K562 (cell line): ENCODE data around the gene LY6G5B. TPM values are rescaled to one million over a fixed set of nuclear protein-coding genes. Genes with fewer than 3 reads are reported as not detected.
A peak's percentile ranks its signal among the peaks of the same experiment; 100 is the strongest.

Experiments used
- BCLAF1 ChIP-seq, 2 experiments: fragments of 450-650 bp in 1 of 2; IDR thresholded peaks; 2 replicates each; pipeline ENCODE4 v1.6.1; 2011 to 2017; ENCODE audit warnings: low read depth in 2 of 2, antibody characterized with exemption in 1 of 2, borderline replicate concordance in 1 of 2, low read length in 1 of 2, mild to moderate bottlenecking in 1 of 2, mixed read lengths in 1 of 2; ENCODE audit not compliant: control insufficient read depth in 1 of 2
- CAMTA2 ChIP-seq: fragments of 250-450 bp; sonication (Bioruptor Pico); conservative IDR thresholded peaks from 2 replicates; pipeline ENCODE4 v1.5.1; 2022
- E2F3 ChIP-seq: fragments of 250-450 bp; sonication (Bioruptor Pico); IDR thresholded peaks from 2 replicates; pipeline ENCODE4 v1.4.0; 2020; ENCODE audit warnings: mild to moderate bottlenecking
- GATAD2B ChIP-seq: fragments of 450-650 bp; IDR thresholded peaks from 2 replicates; pipeline ENCODE4 v1.6.1; 2017; ENCODE audit warnings: mild to moderate bottlenecking, borderline replicate concordance
- HIVEP1 ChIP-seq: fragments of 250-450 bp; sonication (Bioruptor Pico); IDR thresholded peaks from 2 replicates; pipeline ENCODE4 v1.4.0; 2020; ENCODE audit warnings: mild to moderate bottlenecking
- MAZ ChIP-seq, 2 experiments: fragments of 450-650 bp in 1 of 2; sonication (generic) in 1 of 2; formaldehyde crosslinking; IDR thresholded peaks in 1 of 2; conservative IDR thresholded peaks in 1 of 2; 2 replicates each; pipeline versions ENCODE4 v1.4.0 to v1.5.0; 2020; ENCODE audit warnings: mild to moderate bottlenecking in 1 of 2, missing genetic modification reagents in 1 of 2
- MCM2 ChIP-seq: fragments of 450-650 bp; IDR thresholded peaks from 2 replicates; pipeline ENCODE4 v1.6.1; 2017; ENCODE audit warnings: low read depth, mild to moderate bottlenecking
- NCOA6 ChIP-seq: fragments of 450-650 bp; IDR thresholded peaks from 2 replicates; pipeline ENCODE4 v1.6.1; 2017; ENCODE audit warnings: mild to moderate bottlenecking
- SETDB1 ChIP-seq: IDR thresholded peaks from one replicate; pipeline ENCODE4 v1.6.1; 2012; ENCODE audit warnings: low read length, control low read depth, inconsistent platforms
- SMAD4 ChIP-seq: fragments of 250-450 bp; sonication (Bioruptor Pico); conservative IDR thresholded peaks from 2 replicates; pipeline ENCODE4 v1.8.0; 2021; ENCODE audit warnings: inconsistent platforms, mild to moderate bottlenecking, moderate library complexity
- SUPT5H ChIP-seq: fragments of 450-650 bp; IDR thresholded peaks from 2 replicates; pipeline ENCODE4 v1.6.1; 2016
- WHSC1 ChIP-seq: IDR thresholded peaks from one replicate; pipeline ENCODE4 v1.6.1; 2012; ENCODE audit warnings: low read length, control low read depth, inconsistent platforms
- ZBTB12 ChIP-seq: fragments of 250-450 bp; sonication (Bioruptor Pico); IDR thresholded peaks from 2 replicates; pipeline ENCODE4 v1.4.0; 2020
- ZC3H4 ChIP-seq: sonication (generic); formaldehyde crosslinking; IDR thresholded peaks from 2 replicates; pipeline ENCODE4 v1.9.0; 2021; ENCODE audit warnings: missing genetic modification reagents, borderline replicate concordance
- ZNF121 ChIP-seq: sonication (generic); formaldehyde crosslinking; conservative IDR thresholded peaks from 2 replicates; pipeline ENCODE4 v1.8.0; 2022; ENCODE audit warnings: missing genetic modification reagents
- ZNF165 ChIP-seq: fragments of 250-450 bp; sonication (Bioruptor Pico); IDR thresholded peaks from 2 replicates; pipeline ENCODE4 v1.4.0; 2020; ENCODE audit warnings: borderline replicate concordance
- ZNF584 ChIP-seq: fragments of 200-800 bp; sonication (Bioruptor generic); IDR thresholded peaks from 2 replicates; pipeline ENCODE4 v1.6.1; 2016; ENCODE audit warnings: low read depth, mild to moderate bottlenecking, missing genetic modification characterization, missing compliant biosample characterization
- ZNF77 ChIP-seq: fragments of 250-450 bp; sonication (Bioruptor Pico); IDR thresholded peaks from 2 replicates; pipeline ENCODE4 v1.5.0; 2020
- polyA plus RNA-seq, 8 experiments: library from polyadenylated mRNA; depleted of rRNA in 4 of 8; stranded (reverse) in 5 of 8; unstranded in 3 of 8; fragments of >200 nt; fragmentation: Nextera tagmentation in 2 of 8; fragmentation: Illumina TruSeq in 1 of 8; extraction: Ambion mirVana in 2 of 8; extraction: Trizol in 1 of 8; gene quantifications; 2 replicates each; pipeline versions ENCODE4 v1.2.1 to v1.2.3, GENCODE V29; 2011 to 2014; ENCODE audit warnings: inconsistent platforms in 1 of 8, missing spikeins in 1 of 8
- total RNA-seq, 7 experiments: library from RNA; depleted of rRNA in 6 of 7; stranded (reverse); fragments of >200 nt in 6 of 7; fragmentation: Illumina TruSeq in 2 of 7; extraction: Trizol in 2 of 7; gene quantifications; 2 replicates each; pipeline versions ENCODE4 v1.2.1 to v1.2.3, GENCODE V29; 2011 to 2021; ENCODE audit warnings: low replicate concordance in 1 of 7
- TF ChIP-seq, protein P1 (sequence below): fragments of 450-650 bp; formaldehyde crosslinking; IDR thresholded peaks from 2 replicates; pipeline ENCODE4 v1.4.0; 2020; ENCODE audit warnings: mild to moderate bottlenecking, moderate library complexity
- TF ChIP-seq, protein P2 (sequence below): fragments of 250-450 bp; sonication (Bioruptor Pico); IDR thresholded peaks from 2 replicates; pipeline ENCODE4 v1.4.0; 2020; ENCODE audit warnings: borderline replicate concordance

Gene LY6G5B
- total and polyA plus RNA-seq, 9 of the 15 experiments (the other 6 are each of a cell fraction or from before 2014, with no cell fraction given), result 6.0 to 27.0 (median 7.5) TPM

GRCh38 chr6:31690231-31691077 is 20.7 kb downstream of the LY6G5B start (continued):
- TF ChIP-seq GATAD2B, result peak; percentile 8; the same call in 1 of the 2 replicates
- TF ChIP-seq SUPT5H, result peak; percentile 81
- peak; percentile 55 for TF ChIP-seq SMAD4
- peak; percentile 83 for TF ChIP-seq WHSC1
- TF ChIP-seq CAMTA2 (CRISPR knock-in tag), result no peak
- TF ChIP-seq HIVEP1 (CRISPR knock-in tag), result 0 out of 2 replicates have a peak, but pooled peaks have one; percentile 48
- TF ChIP-seq, protein P1, sequence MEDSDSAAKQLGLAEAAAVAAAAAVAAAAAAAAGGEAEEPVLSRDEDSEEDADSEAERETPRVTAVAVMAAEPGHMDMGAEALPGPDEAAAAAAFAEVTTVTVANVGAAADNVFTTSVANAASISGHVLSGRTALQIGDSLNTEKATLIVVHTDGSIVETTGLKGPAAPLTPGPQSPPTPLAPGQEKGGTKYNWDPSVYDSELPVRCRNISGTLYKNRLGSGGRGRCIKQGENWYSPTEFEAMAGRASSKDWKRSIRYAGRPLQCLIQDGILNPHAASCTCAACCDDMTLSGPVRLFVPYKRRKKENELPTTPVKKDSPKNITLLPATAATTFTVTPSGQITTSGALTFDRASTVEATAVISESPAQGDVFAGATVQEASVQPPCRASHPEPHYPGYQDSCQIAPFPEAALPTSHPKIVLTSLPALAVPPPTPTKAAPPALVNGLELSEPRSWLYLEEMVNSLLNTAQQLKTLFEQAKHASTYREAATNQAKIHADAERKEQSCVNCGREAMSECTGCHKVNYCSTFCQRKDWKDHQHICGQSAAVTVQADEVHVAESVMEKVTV, result no peak
- TF ChIP-seq ZNF77, result 0 out of 2 replicates have a peak, but pooled peaks have one; percentile 51
- no peak for TF ChIP-seq ZNF165 (CRISPR knock-in tag)
- peak; percentile 16; the same call in 1 of the 2 replicates for TF ChIP-seq ZBTB12 (CRISPR knock-in tag)
- TF ChIP-seq ZC3H4 (CRISPR knock-in tag), result peak; percentile 33; the same call in 1 of the 2 replicates
- peak; percentile 28 to 72; a peak in 2 of 4 replicates for TF ChIP-seq MAZ (CRISPR knock-in tag; conservative IDR thresholded peaks at IDR 0.05 in 1 of 2, IDR thresholded peaks at IDR 0.05 in 1 of 2)
- TF ChIP-seq, protein P2, sequence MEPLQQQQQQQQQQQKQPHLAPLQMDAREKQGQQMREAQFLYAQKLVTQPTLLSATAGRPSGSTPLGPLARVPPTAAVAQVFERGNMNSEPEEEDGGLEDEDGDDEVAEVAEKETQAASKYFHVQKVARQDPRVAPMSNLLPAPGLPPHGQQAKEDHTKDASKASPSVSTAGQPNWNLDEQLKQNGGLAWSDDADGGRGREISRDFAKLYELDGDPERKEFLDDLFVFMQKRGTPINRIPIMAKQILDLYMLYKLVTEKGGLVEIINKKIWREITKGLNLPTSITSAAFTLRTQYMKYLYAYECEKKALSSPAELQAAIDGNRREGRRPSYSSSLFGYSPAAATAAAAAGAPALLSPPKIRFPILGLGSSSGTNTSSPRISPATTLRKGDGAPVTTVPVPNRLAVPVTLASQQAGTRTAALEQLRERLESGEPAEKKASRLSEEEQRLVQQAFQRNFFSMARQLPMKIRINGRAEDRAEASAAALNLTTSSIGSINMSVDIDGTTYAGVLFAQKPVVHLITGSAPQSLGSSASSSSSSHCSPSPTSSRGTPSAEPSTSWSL (CRISPR knock-in tag), result 0 out of 2 replicates have a peak, but pooled peaks have one; percentile 89
- TF ChIP-seq ZNF121 (CRISPR knock-in tag), result peak; percentile 28; the same call in 1 of the 2 replicates
- no peak for TF ChIP-seq E2F3 (CRISPR knock-in tag)
- no peak for TF ChIP-seq BCLAF1 (IDR thresholded peaks at IDR 0.05; ENCODE audit: borderline replicate concordance in 1 of 2, control insufficient read depth in 1 of 2, low read depth in 2 of 2, low read length in 1 of 2)
- TF ChIP-seq ZNF584 (CRISPR knock-in tag), result peak; percentile 72; the same call in 1 of the 2 replicates
- TF ChIP-seq SETDB1, result no peak
- no peak for TF ChIP-seq NCOA6
- TF ChIP-seq MCM2, result no peak
